ENCODE results near the gene GALNT7.
A peak's percentile ranks its signal among the peaks of the same experiment; 100 is the strongest.

GALNT7 gene

GRCh38 chr4:173240696-173241095 is 72.1 kb downstream of the GALNT7 start:
- DNase-seq = no peak

- DNase-seq = no peak
These were observed 74.0 kb downstream of the GALNT7 start for GRCh38 chr4:173242466-173243250.

- no peak for DNase-seq
These were observed 74.7 kb downstream of the GALNT7 start for GRCh38 chr4:173243321-173243720.

- DNase-seq = no peak
These were observed 75.5 kb downstream of the GALNT7 start for GRCh38 chr4:173243917-173244658.

- DNase-seq = no peak
These were observed 77.3 kb downstream of the GALNT7 start for GRCh38 chr4:173245952-173246351.

GRCh38 chr4:173246719-173247118 is 78.1 kb downstream of the GALNT7 start:
- DNase-seq = no peak

GRCh38 chr4:173247321-173247720 is 78.7 kb downstream of the GALNT7 start:
- DNase-seq = no peak

- DNase-seq = no peak
These were observed 80.1 kb downstream of the GALNT7 start for GRCh38 chr4:173248690-173249089.

- DNase-seq = peak; percentile 92 to 97
These were observed 83.7 kb downstream of the GALNT7 start for GRCh38 chr4:173252024-173252935.

- DNase-seq = no peak
These were observed 85.0 kb downstream of the GALNT7 start for GRCh38 chr4:173253561-173253960.

GRCh38 chr4:173254646-173255045 is 86.0 kb downstream of the GALNT7 start:
- DNase-seq = no peak

- DNase-seq = no peak
These were observed 88.2 kb downstream of the GALNT7 start for GRCh38 chr4:173256825-173257224.

GRCh38 chr4:173257732-173258717 is 89.4 kb downstream of the GALNT7 start:
- peak in 1 of 2 experiments; percentile 38 for DNase-seq

GRCh38 chr4:173258866-173259265 is 90.3 kb downstream of the GALNT7 start:
- no peak for DNase-seq

GRCh38 chr4:173259310-173259709 is 90.7 kb downstream of the GALNT7 start:
- DNase-seq = no peak

- no peak for DNase-seq
These were observed 92.4 kb downstream of the GALNT7 start for GRCh38 chr4:173261052-173261451.

- DNase-seq = no peak
These were observed 93.8 kb downstream of the GALNT7 start for GRCh38 chr4:173262375-173262774.

- no peak for DNase-seq
These were observed 95.6 kb downstream of the GALNT7 start for GRCh38 chr4:173264245-173264644.

GRCh38 chr4:173264684-173265185 is 96.1 kb downstream of the GALNT7 start:
- DNase-seq = no peak

GRCh38 chr4:173265751-173266150 is 97.1 kb downstream of the GALNT7 start:
- no peak for DNase-seq

GRCh38 chr4:173267711-173268110 is 99.1 kb downstream of the GALNT7 start:
- no peak for DNase-seq

GRCh38 chr4:173269280-173269679 is 100.7 kb downstream of the GALNT7 start:
- DNase-seq = no peak
